ENCODE measurements around the gene FADS1.

- TF ChIP-seq ZNF274 (IDR thresholded peaks at IDR 0.05; ENCODE audit: low read depth, low read length) (no peak), SUZ12 (IDR thresholded peaks at IDR 0.05; ENCODE audit: extremely low read depth, insufficient read depth, insufficient read length) (no peak), YY1 (IDR thresholded peaks at IDR 0.05; ENCODE audit: insufficient read depth, insufficient read length) (no peak)
Measured at GRCh38 chr11:61836193-61836592, 19.4 kb upstream of the FADS1 start.
